Measurements from ENCODE around the gene UQCC3. TPM values are rescaled to one million over a fixed set of nuclear protein-coding genes. Genes with fewer than 3 reads are reported as not detected.

UQCC3 gene
- total and polyA plus RNA-seq, 8 donors = 6.2 to 9.0 (median 6.6) TPM

DNA sequence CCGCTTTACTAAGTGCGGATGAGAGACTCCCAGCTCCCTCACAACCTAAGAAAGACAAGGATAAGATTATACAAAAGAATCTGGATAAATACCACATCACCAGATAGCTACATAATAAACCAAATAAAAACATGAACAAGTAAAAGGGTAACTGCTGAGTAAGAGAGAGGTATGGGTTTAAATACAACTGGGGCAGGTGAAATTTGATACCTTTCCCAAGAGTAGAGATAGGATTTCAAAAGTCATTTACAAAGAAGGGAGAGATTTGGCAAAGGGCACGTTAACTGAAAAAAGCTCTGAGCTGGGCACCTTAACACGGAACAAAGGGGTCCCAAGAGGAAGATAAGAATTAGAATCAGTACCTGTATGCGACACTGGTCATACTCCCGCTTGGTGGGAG lies 5.7 kb downstream of the UQCC3 start:
- DNase-seq (no peak), ATAC-seq (no peak)
- Histone ChIP-seq H3K36me3 (peaks cover 0 to 51% of the 10 kb centered on the region in 2 donors), H3K9me3 (no peaks in the 10 kb centered on the region), H3K4me1 (peaks cover 21 to 54% of the 10 kb centered on the region in 2 donors), H3K27me3 (no peaks in the 10 kb centered on the region), H3K27ac (no peak overlapping the region), H3K4me3 (no peak overlapping the region)
- intact Hi-C loops (cut with DNase I) = no loop called here
- TF ChIP-seq, protein P1, sequence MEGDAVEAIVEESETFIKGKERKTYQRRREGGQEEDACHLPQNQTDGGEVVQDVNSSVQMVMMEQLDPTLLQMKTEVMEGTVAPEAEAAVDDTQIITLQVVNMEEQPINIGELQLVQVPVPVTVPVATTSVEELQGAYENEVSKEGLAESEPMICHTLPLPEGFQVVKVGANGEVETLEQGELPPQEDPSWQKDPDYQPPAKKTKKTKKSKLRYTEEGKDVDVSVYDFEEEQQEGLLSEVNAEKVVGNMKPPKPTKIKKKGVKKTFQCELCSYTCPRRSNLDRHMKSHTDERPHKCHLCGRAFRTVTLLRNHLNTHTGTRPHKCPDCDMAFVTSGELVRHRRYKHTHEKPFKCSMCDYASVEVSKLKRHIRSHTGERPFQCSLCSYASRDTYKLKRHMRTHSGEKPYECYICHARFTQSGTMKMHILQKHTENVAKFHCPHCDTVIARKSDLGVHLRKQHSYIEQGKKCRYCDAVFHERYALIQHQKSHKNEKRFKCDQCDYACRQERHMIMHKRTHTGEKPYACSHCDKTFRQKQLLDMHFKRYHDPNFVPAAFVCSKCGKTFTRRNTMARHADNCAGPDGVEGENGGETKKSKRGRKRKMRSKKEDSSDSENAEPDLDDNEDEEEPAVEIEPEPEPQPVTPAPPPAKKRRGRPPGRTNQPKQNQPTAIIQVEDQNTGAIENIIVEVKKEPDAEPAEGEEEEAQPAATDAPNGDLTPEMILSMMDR (IDR thresholded peaks at IDR 0.05) = no peak

DNA sequence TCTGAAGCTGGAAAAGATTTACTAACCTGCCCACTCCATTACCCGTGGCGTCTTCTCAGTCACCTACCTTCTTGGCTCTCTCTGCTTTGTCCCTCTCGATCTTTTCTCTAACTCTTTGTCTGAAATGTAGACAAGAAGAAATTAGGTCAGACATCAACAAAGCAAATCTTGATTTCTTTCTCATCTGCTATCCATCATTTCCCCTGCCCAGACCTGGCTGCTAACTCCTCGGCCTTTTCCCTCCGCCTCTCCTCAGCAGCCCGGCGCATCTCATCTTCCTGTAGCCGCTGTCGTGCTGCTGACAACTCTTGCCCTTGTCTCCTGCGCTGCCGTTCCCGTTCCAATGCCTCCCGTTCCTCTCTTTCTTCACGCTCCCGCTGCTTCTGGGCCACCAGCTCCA lies 6.2 kb downstream of the UQCC3 start:
- Histone ChIP-seq H3K27ac (no peak overlapping the region), H3K4me1 (peaks cover 18 to 48% of the 10 kb centered on the region in 2 donors), H3K9me3 (no peaks in the 10 kb centered on the region), H3K4me3 (peak overlapping the region in 1 of 2 donors; percentile 92), H3K27me3 (no peaks in the 10 kb centered on the region), H3K36me3 (peaks cover 0 to 51% of the 10 kb centered on the region in 2 donors)
- ATAC-seq (no peak), DNase-seq (peak in 1 of 4 donors; percentile 54)
- TF ChIP-seq, protein P1 (IDR thresholded peaks at IDR 0.05) = no peak
- intact Hi-C loops (cut with DNase I) = no loop called here

DNA sequence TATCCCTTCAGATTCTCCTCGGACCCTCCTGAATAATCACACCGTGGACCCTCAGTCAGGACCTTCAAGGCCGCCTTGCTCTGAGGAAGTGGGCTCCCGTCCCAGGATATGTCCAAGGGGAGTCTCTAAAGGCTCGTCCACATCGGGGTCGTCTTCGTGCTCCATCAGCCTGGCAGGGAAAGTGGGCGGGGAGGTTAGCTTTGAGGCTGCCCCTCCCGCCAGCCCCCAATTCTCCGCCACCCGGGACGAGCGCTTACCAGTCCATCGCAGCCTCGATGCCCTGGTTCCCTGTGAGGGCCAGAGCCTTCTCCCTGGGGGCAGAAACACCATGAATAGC lies 6.9 kb downstream of the UQCC3 start:
- Histone ChIP-seq H3K9me3 (no peaks in the 10 kb centered on the region), H3K36me3 (peaks cover 0 to 46% of the 10 kb centered on the region in 2 donors), H3K27ac (peak overlapping the region; percentile 79 to 94), H3K27me3 (no peaks in the 10 kb centered on the region), H3K4me3 (peak overlapping the region; percentile 92 to 94), H3K4me1 (peaks cover 15 to 41% of the 10 kb centered on the region in 2 donors)
- ATAC-seq (no peak), DNase-seq (no peak)
- intact Hi-C loops (cut with DNase I) = no loop called here
- TF ChIP-seq, protein P1 (IDR thresholded peaks at IDR 0.05) = no peak

DNA sequence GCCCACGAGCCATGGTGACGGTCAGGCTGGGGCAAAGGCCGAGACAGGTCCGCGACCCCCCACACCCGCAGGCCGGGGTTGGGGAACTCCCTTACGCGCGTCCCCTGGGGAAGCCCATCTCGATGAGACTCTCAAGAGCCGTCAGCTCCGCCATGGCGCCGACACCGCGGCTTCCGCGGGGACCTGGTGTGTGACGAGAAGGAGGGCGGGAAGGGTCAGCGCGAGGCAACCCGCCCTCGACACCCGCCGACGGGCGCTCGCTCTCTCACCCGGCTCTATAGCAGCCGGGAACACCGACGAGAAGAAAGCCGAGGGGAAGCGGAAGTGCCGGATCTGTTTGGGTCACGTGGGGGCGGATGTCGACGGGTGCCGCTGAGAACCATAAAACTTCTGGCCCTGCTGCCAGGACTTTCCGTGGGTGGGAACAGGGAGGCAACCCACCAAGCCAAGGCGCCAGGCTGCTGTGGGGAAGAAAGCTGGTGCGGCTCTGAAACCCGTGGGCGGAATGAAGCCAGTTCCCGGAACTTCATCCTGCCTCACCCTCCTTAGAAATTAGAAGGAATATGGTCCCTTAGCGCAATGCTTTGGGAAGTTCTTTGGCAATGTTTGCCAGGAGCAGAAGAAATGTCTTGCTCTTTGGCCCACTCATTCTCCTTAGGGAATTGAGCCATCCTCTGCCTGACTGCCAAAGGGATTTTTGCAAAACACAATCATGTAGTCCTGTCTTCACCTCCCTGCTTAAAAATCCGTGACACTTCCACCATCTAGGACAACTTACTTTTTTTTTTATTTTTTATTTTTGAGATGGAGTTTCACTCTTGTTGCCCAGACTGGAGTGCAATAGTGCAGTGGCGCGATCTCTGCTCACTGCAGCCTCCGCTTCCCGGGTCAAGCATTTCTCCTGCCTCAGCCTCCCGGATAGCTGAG lies 7.6 kb downstream of the UQCC3 start, which contains the start of gene UBXN1:
Gene UBXN1, minus strand, starts transcription at position 304 of the 927 bp plus-strand sequence. Its CDS starts 150 bp downstream, at position 154.
- peaks cover 0 to 39% of the 10 kb centered on the region in 2 donors for H3K36me3 ChIP-seq
- peak within 1 kb of the TSS; percentile 92 to 94 for H3K4me3 ChIP-seq
- no peaks in the 10 kb centered on the region for H3K9me3 ChIP-seq
- peak within 1 kb of the TSS; percentile 79 to 94 for H3K27ac ChIP-seq
- DNase-seq (peak; percentile 89 to 95 (median 92)), ATAC-seq (peak; percentile 92)
- intact Hi-C loops (cut with DNase I) = no loop called here
- peaks cover 15 to 36% of the 10 kb centered on the region in 2 donors for H3K4me1 ChIP-seq
- no peaks in the 10 kb centered on the region for H3K27me3 ChIP-seq
- TF ChIP-seq, protein P1 (IDR thresholded peaks at IDR 0.05) = no peak

DNA sequence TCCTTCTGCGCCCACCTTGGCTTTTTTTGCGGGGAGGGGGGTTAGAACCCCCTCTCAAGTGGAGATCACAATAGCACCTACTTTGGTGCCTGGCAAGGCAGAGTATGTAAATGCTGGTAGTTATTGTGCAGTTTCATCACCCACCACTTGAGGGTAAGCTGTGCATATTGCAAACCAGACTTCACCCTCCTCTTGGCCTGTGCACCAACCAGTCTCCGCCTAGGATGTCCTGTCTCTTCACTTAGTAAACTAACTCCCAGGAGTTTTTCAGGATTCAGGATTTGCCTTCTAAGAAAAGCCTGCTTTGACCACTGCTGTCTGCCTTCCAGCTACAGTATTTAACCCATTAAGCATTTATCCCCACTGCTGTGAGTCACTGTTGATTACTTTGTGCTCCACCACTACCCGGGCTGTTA lies 9.4 kb downstream of the UQCC3 start:
- Histone ChIP-seq H3K27me3 (no peaks in the 10 kb centered on the region), H3K36me3 (peaks cover 0 to 21% of the 10 kb centered on the region in 2 donors), H3K4me3 (no peak overlapping the region), H3K9me3 (no peaks in the 10 kb centered on the region), H3K4me1 (peaks cover 15 to 36% of the 10 kb centered on the region in 2 donors), H3K27ac (peak overlapping the region in 1 of 2 donors; percentile 7)
- ATAC-seq = peak; percentile 80
- intact Hi-C loops (cut with DNase I) = no loop called here
- TF ChIP-seq, protein P1 (IDR thresholded peaks at IDR 0.05) = peak; percentile 32 to 36
- peak in 1 of 4 donors; percentile 41 for DNase-seq

Data from left lung (tissue), 10 donors.